SK-N-SH (cell line): ENCODE data around the gene OGDH.

Experiments used
- CTCF ChIP-seq: fragments of 200-600 bp; sonication (generic); IDR thresholded peaks from 2 replicates; pipeline ENCODE4 v1.6.1; 2017; ENCODE audit warnings: antibody characterized with exemption, mild to moderate bottlenecking, moderate library complexity
- EP300 ChIP-seq, 2 experiments: IDR thresholded peaks; 2 replicates each; pipeline versions ENCODE4 v1.4.0 to v1.6.1; 2012; ENCODE audit warnings: borderline replicate concordance in 1 of 2, low read depth in 1 of 2, low read length in 1 of 2
- EZH2phosphoT487 ChIP-seq: fragments of 200-600 bp; sonication (generic); IDR thresholded peaks from 2 replicates; pipeline ENCODE4 v1.6.1; 2017; ENCODE audit warnings: low read depth, mixed run types, mild to moderate bottlenecking, antibody characterized with exemption, moderate library complexity, borderline replicate concordance
- GABPA ChIP-seq: IDR thresholded peaks from 2 replicates; pipeline ENCODE4 v1.4.0; 2012; ENCODE audit warnings: low read depth, mild to moderate bottlenecking
- POLR2AphosphoS5 ChIP-seq: IDR thresholded peaks from 2 replicates; pipeline ENCODE4 v1.6.1; 2012; ENCODE audit warnings: low read depth, low read length
- RAD21 ChIP-seq: IDR thresholded peaks from 2 replicates; pipeline ENCODE4 v1.6.1; 2012; ENCODE audit warnings: mild to moderate bottlenecking, low read length
- SIN3A ChIP-seq: IDR thresholded peaks from 2 replicates; pipeline ENCODE4 v1.6.1; 2012; ENCODE audit warnings: low read depth, mild to moderate bottlenecking, low read length, moderate library complexity, borderline replicate concordance
- TAF1 ChIP-seq: IDR thresholded peaks from 2 replicates; pipeline ENCODE4 v1.6.1; 2012; ENCODE audit warnings: low read depth, mild to moderate bottlenecking, low read length, moderate library complexity, borderline replicate concordance
- TF ChIP-seq, protein P1 (sequence below): IDR thresholded peaks from 2 replicates; pipeline ENCODE4 v1.4.0; 2012; ENCODE audit warnings: low read depth, borderline replicate concordance

- TF ChIP-seq CTCF (no peak), SIN3A (no peak), RAD21 (no peak), POLR2AphosphoS5 (no peak), GABPA (no peak), EP300 (IDR thresholded peaks at IDR 0.05; ENCODE audit: borderline replicate concordance in 1 of 2, low read depth in 1 of 2, low read length in 1 of 2) (no peak), TAF1 (no peak), EZH2phosphoT487 (no peak)
- TF ChIP-seq, protein P1, sequence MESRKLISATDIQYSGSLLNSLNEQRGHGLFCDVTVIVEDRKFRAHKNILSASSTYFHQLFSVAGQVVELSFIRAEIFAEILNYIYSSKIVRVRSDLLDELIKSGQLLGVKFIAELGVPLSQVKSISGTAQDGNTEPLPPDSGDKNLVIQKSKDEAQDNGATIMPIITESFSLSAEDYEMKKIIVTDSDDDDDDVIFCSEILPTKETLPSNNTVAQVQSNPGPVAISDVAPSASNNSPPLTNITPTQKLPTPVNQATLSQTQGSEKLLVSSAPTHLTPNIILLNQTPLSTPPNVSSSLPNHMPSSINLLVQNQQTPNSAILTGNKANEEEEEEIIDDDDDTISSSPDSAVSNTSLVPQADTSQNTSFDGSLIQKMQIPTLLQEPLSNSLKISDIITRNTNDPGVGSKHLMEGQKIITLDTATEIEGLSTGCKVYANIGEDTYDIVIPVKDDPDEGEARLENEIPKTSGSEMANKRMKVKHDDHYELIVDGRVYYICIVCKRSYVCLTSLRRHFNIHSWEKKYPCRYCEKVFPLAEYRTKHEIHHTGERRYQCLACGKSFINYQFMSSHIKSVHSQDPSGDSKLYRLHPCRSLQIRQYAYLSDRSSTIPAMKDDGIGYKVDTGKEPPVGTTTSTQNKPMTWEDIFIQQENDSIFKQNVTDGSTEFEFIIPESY: no peak
Observed at GRCh38 chr7:44650772-44651171, 44.3 kb downstream of the OGDH start.
